Amniotic stem cell (primary cell): ENCODE measurements around the gene CNTNAP4.

Experiments used
- DNase-seq: peaks from one replicate; lab custom pipeline; 2025; lab: John Stamatoyannopoulos, UW

The CNTNAP4 gene

GRCh38 chr16:76309639-76310335 lies 32.6 kb downstream of the CNTNAP4 start:
- DNase-seq = no peak

- DNase-seq = no peak
Observed at GRCh38 chr16:76311260-76311659, 34.1 kb downstream of the CNTNAP4 start.

DNA sequence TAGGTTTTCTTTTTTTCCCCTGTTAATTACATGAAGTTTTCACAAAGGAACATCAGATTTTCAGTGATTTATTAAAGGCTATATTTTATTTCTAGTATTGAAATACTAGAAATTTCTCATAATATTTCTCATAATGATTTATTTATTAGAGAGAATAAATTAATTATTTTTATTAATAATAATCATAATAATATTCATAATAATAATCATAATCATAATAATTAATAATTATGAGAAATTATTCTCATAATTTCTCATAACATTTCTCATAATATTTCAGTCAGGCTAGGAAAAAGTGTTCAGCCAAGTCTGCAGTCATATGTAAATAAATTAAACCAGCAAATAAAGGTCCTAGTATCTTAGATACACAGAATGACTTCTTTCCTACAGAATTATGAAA lies 41.4 kb downstream of the CNTNAP4 start:
- DNase-seq = no peak

- no peak for DNase-seq
Observed at GRCh38 chr16:76329106-76329505, 51.9 kb downstream of the CNTNAP4 start.

GRCh38 chr16:76335180-76335974 lies 58.2 kb downstream of the CNTNAP4 start:
- no peak for DNase-seq

DNA sequence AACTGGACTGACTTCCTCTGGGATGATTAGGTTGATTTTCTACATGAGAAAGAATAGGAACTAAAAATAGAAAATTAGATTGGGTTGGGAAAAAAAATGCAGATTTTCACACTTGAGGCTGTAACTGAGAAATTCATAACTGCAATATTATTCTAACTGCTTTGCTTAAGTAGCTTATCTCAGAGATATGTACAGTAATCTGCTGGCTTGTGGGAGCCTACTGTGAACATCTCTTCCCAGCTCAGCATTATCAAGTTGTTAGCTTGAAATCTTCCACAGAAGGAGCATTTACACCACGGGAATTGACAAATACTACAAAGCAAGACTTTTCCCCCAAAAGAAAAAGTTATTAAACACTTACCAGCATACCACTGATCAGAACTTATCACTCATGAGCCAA lies 58.9 kb downstream of the CNTNAP4 start:
- no peak for DNase-seq

DNA sequence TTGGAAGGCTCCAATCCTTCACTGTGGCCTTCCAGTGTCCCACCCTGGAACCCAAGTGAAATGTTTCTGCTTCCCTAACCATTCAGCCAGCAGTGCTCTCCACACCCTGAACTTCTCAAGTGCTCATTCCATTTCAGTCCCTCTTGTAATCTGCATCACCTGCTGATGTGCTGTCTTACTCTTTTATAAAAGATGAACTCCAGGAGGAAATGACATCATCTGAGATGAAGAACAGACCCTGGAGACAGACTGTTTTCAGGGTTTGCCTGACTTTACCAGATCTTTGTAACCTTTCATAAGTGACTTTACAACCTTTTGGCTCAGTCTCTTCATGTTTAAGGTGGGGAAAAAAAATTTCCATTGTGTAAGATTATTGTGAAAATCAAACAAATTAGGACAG lies 61.3 kb downstream of the CNTNAP4 start:
- no peak for DNase-seq

GRCh38 chr16:76343769-76344168 lies 66.6 kb downstream of the CNTNAP4 start:
- DNase-seq = no peak

DNA sequence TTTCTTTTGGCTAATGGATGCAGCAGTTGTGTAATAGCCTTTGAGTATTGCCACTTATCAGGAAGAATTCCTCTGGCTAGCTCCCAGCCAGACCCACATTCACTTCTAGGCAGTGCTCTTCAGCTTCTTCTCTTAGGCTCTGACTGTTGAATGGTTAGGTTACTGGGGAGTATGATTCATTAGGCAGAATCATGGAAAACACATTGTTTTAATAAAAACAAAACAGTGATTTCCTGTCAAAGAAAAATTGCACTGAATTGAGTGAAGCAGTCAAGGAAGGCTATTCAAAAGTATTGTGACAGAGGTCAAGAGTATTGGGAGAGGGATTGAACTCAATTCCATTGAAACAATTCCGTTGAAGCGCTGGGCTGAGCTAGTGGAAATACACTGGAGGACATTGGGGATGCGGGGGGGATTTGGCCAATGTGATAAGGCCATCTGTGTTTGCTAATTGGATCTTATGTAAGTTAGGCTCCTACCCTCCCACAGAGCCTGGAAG lies 68.0 kb downstream of the CNTNAP4 start:
- DNase-seq = peak; percentile 43

DNA sequence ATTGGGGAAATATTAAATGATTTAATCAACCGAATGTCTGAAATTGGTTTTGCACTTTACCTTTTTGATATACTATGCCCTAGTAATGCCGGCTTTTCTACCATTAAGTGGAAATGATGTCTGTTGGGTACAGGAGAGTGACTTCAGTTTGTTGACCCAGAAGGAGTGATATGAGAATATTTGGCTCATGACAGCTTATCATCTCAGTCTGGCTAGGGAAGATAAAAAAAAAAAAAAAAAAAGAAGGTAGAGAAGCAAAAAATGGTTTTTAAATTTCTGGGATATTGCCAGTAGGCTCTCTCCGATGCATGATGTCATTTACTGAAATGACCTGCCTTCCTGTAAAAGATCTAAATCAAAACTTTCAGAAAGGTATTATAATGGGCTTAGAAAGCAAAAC lies 69.0 kb downstream of the CNTNAP4 start:
- DNase-seq = no peak

GRCh38 chr16:76351441-76351840 lies 74.2 kb downstream of the CNTNAP4 start:
- DNase-seq = no peak

GRCh38 chr16:76360404-76360803 lies 83.2 kb downstream of the CNTNAP4 start:
- no peak for DNase-seq

DNA sequence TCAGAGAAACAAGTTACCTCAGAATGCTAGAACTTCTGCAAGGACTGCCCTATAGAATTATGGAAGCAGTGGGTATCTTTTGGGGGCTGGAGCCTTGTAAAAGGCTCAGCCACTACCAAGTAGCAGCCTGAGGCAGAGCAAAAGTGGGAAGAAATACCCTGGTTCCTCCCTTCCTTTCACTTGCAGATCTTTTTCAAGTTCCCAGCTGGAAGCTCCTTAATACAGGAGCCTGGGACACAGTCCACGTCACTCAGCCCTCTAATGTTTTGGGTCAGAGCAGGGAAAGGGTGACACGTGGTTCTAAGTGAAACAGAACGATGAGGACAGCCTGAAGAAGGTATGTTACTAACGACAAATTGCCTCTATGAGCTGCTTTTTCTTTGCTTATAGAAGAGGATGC lies 93.1 kb downstream of the CNTNAP4 start:
- no peak for DNase-seq

DNA sequence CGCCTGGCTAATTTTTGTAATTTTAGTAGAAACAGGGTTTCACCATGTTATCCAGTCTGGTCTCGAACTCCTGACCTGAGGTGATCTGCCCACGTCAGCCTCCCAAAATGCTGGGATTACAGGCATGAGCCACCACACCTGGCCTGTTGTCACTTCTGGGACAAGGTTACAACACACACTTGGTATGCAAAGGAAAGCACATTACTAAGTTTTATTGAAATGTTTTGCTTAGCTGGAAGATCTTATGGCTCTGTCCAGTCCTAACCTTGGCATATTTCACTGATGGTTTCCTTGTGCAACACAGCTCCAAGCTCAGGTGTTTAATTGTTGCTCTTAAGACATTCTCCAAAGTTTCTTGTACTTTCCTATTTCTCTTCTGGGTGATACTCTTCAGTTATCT lies 94.2 kb downstream of the CNTNAP4 start:
- DNase-seq = no peak

GRCh38 chr16:76373998-76374397 lies 96.8 kb downstream of the CNTNAP4 start:
- no peak for DNase-seq

DNA sequence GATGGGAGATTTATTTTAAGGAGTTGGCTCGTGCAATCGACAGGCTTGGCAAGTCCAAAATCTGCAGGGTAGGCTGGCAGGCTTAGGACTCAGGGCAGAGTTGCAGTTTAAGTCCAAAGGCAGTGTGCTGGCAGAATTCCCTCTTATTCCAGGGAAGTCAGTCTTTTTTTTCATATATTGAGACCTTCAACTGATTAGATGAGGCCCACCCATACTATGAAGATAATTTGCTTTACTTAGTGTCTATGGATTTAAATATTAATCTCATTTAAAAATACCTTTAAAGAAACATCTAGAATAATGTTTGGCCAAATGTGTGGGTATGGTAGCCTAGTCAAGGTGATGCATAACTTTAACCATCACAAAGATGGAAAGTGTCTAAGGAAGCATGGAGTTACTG lies 99.8 kb downstream of the CNTNAP4 start:
- no peak for DNase-seq

DNA sequence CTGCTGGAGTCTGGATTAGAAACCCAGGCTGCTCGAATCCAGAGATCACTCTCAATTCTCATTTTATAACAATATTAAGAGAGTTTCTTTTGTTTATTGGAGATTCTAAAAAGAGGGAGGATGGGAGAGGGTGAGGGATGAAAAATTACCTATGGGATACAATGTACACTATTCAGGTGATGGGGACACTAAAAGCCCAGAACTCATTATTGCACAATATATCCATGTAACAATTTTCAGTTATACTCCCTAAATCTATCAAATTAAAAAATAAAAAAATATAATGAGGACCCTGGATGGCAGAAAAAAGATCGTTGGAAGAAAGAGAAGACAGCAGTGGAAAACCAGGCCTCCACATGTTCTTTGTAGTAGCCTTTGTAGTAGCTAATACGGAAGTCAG lies 100.8 kb downstream of the CNTNAP4 start:
- DNase-seq = no peak

GRCh38 chr16:76381096-76381495 lies 103.9 kb downstream of the CNTNAP4 start:
- no peak for DNase-seq

- no peak for DNase-seq
Observed at GRCh38 chr16:76385601-76386230, 108.5 kb downstream of the CNTNAP4 start.

GRCh38 chr16:76386784-76387183 lies 109.6 kb downstream of the CNTNAP4 start:
- DNase-seq = no peak

- DNase-seq = no peak
Observed at GRCh38 chr16:76387994-76388393, 110.8 kb downstream of the CNTNAP4 start.

- DNase-seq = peak; percentile 19
Observed at GRCh38 chr16:76389126-76389525, 111.9 kb downstream of the CNTNAP4 start.

GRCh38 chr16:76390476-76390875 lies 113.3 kb downstream of the CNTNAP4 start:
- no peak for DNase-seq
